ENCODE results near the gene SLC29A3. TPM values are rescaled to one million over a fixed set of nuclear protein-coding genes. Genes with fewer than 3 reads are reported as not detected.

SLC29A3 gene
- polyA plus RNA-seq, 3 donors, result 9.7 to 28.4 (median 16.6) TPM

- H3K4me1 ChIP-seq (ENCODE audit: control insufficient read depth in 1 of 2, insufficient read depth in 2 of 2, low read length in 2 of 2), result peaks cover 7 to 8% of the 10 kb centered on the region in 2 donors
- H4K20me1 ChIP-seq (ENCODE audit: insufficient read depth, low read length), result no peaks in the 10 kb centered on the region
- TF ChIP-seq CTCF (IDR thresholded peaks at IDR 0.05), result no peak
- H2AFZ ChIP-seq (ENCODE audit: insufficient read depth, low read depth, low read length, poor library complexity, severe bottlenecking), result no peak overlapping the region
- H3K4me1 Mint-ChIP-seq, result peaks cover 21% of the 10 kb centered on the region
- H3K9me3 ChIP-seq (replicated peaks in 1 of 2; ENCODE audit: control insufficient read depth in 1 of 2, insufficient read depth in 1 of 2, low read length in 2 of 2), result no peaks in the 10 kb centered on the region
- H3K36me3 ChIP-seq (replicated peaks in 1 of 2; ENCODE audit: control insufficient read depth in 1 of 2, insufficient read depth in 2 of 2, low read length in 2 of 2), result no peaks in the 10 kb centered on the region
- H3K4me2 ChIP-seq (replicated peaks; ENCODE audit: extremely low read depth, low read length, poor library complexity, severe bottlenecking), result no peak overlapping the region
- H3K27ac ChIP-seq (ENCODE audit: low read depth in 1 of 2, low read length in 2 of 2), result no peak overlapping the region
- H3K79me2 ChIP-seq (ENCODE audit: insufficient read depth, low read length), result no peaks in the 10 kb centered on the region
- H3K36me3 Mint-ChIP-seq, result no peaks in the 10 kb centered on the region
- 92% methylated on average over 6 of the region's 6 CpGs for WGBS (ENCODE audit: insufficient coverage)
- peaks cover 0 to 5% (median 3%) of the 10 kb centered on the region in 3 donors for H3K27me3 Mint-ChIP-seq (ENCODE audit: low read depth in 3 of 3)
- H3K4me3 Mint-ChIP-seq, result no peak overlapping the region
- H3K27me3 ChIP-seq (ENCODE audit: control insufficient read depth in 2 of 2, insufficient read depth in 2 of 2, low read length in 2 of 2), result no peaks in the 10 kb centered on the region
- DNase-seq, result no peak
- H3K4me3 ChIP-seq (replicated peaks in 1 of 3; ENCODE audit: low read depth in 2 of 3, low read length in 3 of 3), result no peak overlapping the region
- no peaks in the 10 kb centered on the region for H3K9me3 Mint-ChIP-seq
- intact Hi-C loops (cut with micrococcal nuclease), result no loop called here
- no peak overlapping the region for H3K9ac ChIP-seq (ENCODE audit: insufficient read depth, low read length, poor library complexity, severe bottlenecking)
- no peak overlapping the region for H3K27ac Mint-ChIP-seq
Observed at GRCh38 chr10:71294091-71294561, 24.9 kb upstream of the SLC29A3 start.

GRCh38 chr10:71294856-71295255 lies 24.2 kb upstream of the SLC29A3 start:
- Mint-ChIP-seq H3K27me3 (ENCODE audit: low read depth in 3 of 3) (peaks cover 0 to 3% (median 3%) of the 10 kb centered on the region in 3 donors), H3K9me3 (no peaks in the 10 kb centered on the region), H3K4me3 (no peak overlapping the region), H3K27ac (no peak overlapping the region), H3K4me1 (peaks cover 25% of the 10 kb centered on the region), H3K36me3 (no peaks in the 10 kb centered on the region)
- Histone ChIP-seq H2AFZ (ENCODE audit: insufficient read depth, low read depth, low read length, poor library complexity, severe bottlenecking) (no peak overlapping the region), H3K4me2 (replicated peaks; ENCODE audit: extremely low read depth, low read length, poor library complexity, severe bottlenecking) (no peak overlapping the region), H3K4me3 (replicated peaks in 1 of 3; ENCODE audit: low read depth in 2 of 3, low read length in 3 of 3) (no peak overlapping the region), H3K36me3 (replicated peaks in 1 of 2; ENCODE audit: control insufficient read depth in 1 of 2, insufficient read depth in 2 of 2, low read length in 2 of 2) (no peaks in the 10 kb centered on the region), H3K9ac (ENCODE audit: insufficient read depth, low read length, poor library complexity, severe bottlenecking) (no peak overlapping the region), H3K9me3 (replicated peaks in 1 of 2; ENCODE audit: control insufficient read depth in 1 of 2, insufficient read depth in 1 of 2, low read length in 2 of 2) (no peaks in the 10 kb centered on the region), H3K79me2 (ENCODE audit: insufficient read depth, low read length) (no peaks in the 10 kb centered on the region), H3K27me3 (ENCODE audit: control insufficient read depth in 2 of 2, insufficient read depth in 2 of 2, low read length in 2 of 2) (no peaks in the 10 kb centered on the region), H3K27ac (ENCODE audit: low read depth in 1 of 2, low read length in 2 of 2) (no peak overlapping the region), H4K20me1 (ENCODE audit: insufficient read depth, low read length) (no peaks in the 10 kb centered on the region), H3K4me1 (ENCODE audit: control insufficient read depth in 1 of 2, insufficient read depth in 2 of 2, low read length in 2 of 2) (peaks cover 12 to 14% of the 10 kb centered on the region in 2 donors)
- DNase-seq, result no peak
- intact Hi-C loops (cut with micrococcal nuclease), result no loop called here
- 87% methylated on average over 3 of the region's 4 CpGs for WGBS (ENCODE audit: insufficient coverage)
- no peak for TF ChIP-seq CTCF (IDR thresholded peaks at IDR 0.05)

Data from CD14-positive monocyte (primary cell).